ENCODE measurements around the gene ZG16B. TPM values are rescaled to one million over a fixed set of nuclear protein-coding genes. Genes with fewer than 3 reads are reported as not detected.

The ZG16B gene
- total RNA-seq, 1 experiment from 2014 or later = not detected

DNA sequence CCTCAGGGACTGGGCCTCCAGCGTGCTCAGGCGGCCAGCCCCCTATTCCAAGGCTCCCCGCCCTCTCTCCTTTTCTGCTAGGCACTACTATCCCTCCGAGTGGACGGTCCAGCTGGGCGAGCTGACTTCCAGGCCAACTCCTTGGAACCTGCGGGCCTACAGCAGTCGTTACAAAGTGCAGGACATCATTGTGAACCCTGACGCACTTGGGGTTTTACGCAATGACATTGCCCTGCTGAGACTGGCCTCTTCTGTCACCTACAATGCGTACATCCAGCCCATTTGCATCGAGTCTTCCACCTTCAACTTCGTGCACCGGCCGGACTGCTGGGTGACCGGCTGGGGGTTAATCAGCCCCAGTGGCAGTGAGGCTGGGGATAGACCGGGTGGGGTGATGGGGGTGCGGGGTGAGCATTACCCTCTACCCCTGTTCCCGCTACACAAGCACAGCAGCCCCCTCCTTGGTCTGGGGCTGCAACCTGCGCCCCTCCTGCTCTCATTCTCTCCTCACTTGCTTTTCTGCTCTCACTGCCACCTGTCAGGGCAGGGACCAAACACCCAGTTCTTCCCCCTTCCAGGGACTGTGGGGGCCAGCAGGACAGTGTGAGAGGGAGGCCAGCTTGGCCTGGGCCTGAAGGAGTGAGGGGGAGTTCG is 30.8 kb upstream of the ZG16B start:
- in situ Hi-C loops (cut with HindIII; ENCODE audit: low pct_unique_long_range_greater_than_20kb, low sequenced_read_pairs) = no loop called here
- DNase-seq (ENCODE audit: low read depth, low spot score) = no peak

DNA sequence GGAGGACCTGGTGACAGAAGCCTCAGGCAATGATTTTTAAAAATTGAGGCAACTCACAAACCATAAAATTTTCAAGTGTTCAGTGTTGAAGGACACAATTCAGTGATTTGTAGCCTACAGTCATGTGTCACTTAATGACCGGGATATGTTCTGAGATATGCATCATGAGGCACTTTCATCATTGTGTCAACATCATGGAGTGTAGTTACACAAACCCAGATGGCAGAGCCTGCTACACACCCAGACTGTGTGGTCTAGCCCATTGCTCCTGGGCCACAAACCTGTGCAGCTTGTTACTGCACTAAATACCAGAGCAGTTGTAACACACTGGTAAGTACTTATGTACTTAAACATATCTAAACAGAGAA is 30.3 kb upstream of the ZG16B start:
- peak; percentile 60 for DNase-seq (ENCODE audit: low read depth, low spot score)
- in situ Hi-C loops (cut with HindIII; ENCODE audit: low pct_unique_long_range_greater_than_20kb, low sequenced_read_pairs) = no loop called here

DNA sequence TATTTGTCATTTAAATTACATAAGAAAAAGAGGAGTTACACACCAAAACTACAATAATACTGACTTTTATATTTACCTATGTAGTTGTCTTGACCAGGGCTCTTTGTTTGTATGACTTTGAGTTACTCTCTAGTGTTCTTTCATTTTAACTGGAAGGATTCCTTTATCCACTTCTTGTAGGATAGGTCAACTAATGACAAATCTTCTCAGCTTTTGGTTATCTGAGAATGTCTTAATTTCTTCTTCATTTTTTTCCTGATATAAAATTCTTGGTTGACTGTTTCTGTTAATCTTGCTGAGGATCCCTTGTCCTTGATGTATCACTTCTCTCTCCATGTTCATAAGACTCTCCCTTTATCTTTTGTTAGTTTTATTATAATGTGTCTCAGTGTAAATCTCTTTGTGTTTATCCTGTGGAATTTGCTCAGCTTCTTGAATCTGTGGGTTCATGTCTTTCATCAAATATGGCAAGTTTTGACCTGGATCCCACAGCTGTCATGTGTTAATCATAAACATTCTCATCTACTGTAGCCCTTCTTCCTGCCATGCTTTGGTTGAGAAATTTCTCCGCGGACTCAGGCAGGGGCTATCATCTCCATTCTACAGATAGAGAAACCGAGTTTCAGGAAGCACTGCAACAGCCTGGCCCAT is 26.4 kb upstream of the ZG16B start:
- in situ Hi-C loops (cut with HindIII; ENCODE audit: low pct_unique_long_range_greater_than_20kb, low sequenced_read_pairs) = no loop called here
- no peak for DNase-seq (ENCODE audit: low read depth, low spot score)

DNA sequence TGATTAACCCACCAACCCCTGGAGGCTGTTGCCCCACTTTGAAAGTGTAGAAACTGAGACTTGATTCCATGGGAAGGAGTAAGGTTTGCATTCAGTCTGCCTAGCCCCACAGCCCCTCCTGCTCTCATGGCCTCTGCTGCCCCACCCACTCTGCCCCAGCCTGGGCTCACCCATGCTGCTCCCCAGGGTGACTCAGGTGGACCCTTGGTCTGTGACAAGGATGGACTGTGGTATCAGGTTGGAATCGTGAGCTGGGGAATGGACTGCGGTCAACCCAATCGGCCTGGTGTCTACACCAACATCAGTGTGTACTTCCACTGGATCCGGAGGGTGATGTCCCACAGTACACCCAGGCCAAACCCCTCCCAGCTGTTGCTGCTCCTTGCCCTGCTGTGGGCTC is 25.4 kb upstream of the ZG16B start:
- in situ Hi-C loops (cut with HindIII; ENCODE audit: low pct_unique_long_range_greater_than_20kb, low sequenced_read_pairs) = no loop called here

DNA sequence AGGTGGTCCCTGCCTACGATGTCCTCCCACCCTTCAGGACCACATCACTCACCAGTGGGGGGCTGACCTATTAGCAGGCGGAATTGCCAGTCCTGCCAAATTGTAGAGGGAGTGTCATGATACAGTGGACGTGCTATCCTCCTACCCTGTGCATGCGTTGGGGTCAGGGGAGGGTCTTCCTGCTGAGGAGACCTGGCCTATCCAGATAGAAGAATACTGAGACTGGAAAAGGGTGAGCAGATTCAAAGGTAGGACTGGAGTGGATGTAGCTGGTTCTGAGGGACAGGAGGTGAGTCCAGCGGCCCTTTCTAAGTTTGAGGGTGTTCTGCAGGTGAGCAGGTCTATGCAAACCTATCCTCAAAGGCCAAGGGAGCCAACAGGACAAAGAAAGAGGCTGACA is 23.8 kb upstream of the ZG16B start:
- no peak for DNase-seq (ENCODE audit: low read depth, low spot score)
- in situ Hi-C loops (cut with HindIII; ENCODE audit: low pct_unique_long_range_greater_than_20kb, low sequenced_read_pairs) = no loop called here

More for the DNA sequence above, 25.4 kb upstream of the ZG16B start:
- DNase-seq (ENCODE audit: low read depth, low spot score) = no peak

DNA sequence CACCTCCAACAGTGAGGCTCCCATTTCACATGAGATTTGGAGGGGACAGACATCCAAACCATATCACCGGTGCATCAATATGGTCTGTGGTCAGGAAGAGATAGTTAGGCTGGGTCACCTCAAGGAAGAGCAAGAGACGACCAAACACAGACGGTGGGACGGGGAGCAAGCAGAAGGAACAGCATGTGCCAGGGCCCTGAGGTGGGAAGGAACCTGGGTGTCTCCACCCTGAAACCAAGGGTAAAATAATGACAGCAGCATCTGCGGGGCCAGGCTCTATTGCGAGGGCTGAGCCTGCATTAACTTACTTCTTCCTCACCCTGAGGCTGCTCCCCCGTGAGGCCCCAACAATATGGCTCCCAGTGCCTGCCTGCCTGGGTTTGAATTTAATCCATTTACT is 21.9 kb upstream of the ZG16B start:
- in situ Hi-C loops (cut with HindIII; ENCODE audit: low pct_unique_long_range_greater_than_20kb, low sequenced_read_pairs) = no loop called here
- DNase-seq (ENCODE audit: low read depth, low spot score) = no peak

DNA sequence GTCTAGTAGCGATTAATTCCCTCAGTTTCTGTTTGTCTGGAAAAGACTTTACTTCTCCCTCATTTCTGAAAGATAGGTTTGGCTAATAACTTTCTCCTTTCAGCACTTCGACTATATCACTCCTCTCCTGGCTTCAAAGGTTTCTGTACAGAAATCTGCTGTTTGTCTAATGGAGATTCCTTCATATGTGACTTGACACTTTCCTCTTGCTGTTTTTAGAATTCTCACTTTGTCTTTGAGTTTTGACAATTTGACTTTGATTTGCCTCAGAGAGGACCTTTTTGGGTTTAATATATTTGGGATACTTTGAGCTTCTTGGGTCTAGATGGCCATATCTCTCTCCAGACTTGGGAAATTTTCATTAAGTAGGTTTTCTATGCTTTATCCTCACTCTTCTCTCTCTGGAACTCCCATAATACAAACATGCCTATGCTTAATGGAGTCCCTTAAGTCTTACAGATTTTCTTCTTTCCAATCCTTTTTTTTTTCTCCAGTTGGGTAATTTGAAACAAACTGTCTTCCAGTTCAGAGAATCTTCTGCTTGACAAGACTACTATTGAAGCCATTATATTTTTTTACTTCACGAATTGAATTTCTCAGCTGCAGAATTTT is 20.8 kb upstream of the ZG16B start:
- in situ Hi-C loops (cut with HindIII; ENCODE audit: low pct_unique_long_range_greater_than_20kb, low sequenced_read_pairs) = no loop called here
- DNase-seq (ENCODE audit: low read depth, low spot score) = no peak

DNA sequence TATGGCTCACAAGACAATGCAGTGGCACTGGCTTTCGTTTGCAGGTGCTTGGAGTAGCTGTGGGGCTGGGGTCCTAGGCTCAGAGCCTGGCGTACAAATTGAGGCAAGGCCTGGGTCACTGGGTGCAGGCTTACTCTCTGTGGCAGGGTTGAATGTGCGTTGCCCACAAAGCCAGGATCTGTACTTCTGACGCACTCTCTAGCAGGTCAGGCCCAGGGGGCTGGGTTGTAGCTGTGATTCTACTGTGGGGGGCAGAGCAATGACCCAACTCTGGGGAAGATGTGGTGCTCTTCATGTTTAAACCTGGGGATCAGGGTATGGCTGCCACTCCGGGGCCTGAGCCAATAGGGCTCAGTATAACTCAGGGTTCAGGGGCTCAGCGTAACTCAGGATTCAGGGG is 19.5 kb upstream of the ZG16B start:
- in situ Hi-C loops (cut with HindIII; ENCODE audit: low pct_unique_long_range_greater_than_20kb, low sequenced_read_pairs) = no loop called here
- DNase-seq (ENCODE audit: low read depth, low spot score) = no peak

DNA sequence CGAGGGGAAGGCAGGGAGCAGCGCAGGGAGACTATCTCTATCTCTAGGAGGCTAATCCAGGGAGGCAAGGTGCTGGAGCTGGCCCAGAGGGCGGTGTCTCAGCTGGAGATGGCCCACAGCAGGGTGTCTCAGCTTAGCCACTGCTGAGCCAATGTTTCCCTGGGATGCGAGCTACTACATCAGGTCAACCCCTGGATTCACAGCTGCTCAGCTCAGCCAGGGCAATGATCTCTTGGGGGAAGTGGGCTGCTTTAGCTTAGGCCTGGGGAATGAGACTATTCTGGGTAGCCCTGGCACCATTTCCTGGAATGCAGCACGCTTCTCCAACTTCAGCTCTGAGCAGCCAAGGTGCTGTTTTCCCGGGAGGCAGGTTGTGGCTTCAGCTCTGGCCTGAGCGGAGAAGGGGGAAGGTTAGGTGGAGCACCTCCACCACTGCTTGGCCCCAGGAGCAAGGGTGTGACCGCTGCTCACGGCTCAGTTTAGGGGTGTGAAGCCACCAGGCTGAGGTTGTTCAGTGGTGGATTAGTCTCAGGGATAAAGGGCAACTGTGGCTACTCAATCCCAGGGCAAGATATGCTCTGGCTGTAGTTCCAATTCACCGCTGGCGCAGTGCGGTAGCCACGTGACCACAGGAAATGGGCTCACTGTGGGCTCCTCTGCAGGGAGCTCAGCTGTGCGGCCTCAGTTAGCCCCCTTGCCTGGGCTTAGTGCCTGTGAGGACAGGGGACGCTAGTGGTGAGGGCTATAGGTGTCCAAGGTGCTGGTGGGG is 18.2 kb upstream of the ZG16B start:
- in situ Hi-C loops (cut with HindIII; ENCODE audit: low pct_unique_long_range_greater_than_20kb, low sequenced_read_pairs) = no loop called here
- no peak for DNase-seq (ENCODE audit: low read depth, low spot score)

DNA sequence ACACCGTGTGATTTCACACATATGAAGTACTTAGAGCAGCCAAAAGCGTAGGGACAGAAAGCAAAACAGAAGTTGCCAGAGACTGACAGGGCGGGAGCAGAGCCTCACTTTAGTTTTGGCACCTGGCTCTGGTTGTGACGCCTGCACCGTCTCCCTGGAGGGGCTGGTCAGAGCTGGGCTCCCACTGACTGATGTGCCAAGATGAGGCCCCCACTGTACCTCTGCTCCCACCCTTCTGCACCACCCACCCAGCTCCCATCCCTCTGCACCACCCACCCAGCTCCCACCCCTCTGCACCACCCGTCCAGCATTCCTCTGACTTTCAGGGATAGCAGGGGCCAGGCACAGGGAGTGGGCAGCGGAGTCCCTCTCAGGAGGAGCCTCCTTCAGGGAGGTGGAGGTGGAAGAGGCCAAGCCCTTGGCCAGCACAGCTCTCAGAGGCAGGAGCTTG is 16.3 kb upstream of the ZG16B start:
- no peak for DNase-seq (ENCODE audit: low read depth, low spot score)
- in situ Hi-C loops (cut with HindIII; ENCODE audit: low pct_unique_long_range_greater_than_20kb, low sequenced_read_pairs) = no loop called here

DNA sequence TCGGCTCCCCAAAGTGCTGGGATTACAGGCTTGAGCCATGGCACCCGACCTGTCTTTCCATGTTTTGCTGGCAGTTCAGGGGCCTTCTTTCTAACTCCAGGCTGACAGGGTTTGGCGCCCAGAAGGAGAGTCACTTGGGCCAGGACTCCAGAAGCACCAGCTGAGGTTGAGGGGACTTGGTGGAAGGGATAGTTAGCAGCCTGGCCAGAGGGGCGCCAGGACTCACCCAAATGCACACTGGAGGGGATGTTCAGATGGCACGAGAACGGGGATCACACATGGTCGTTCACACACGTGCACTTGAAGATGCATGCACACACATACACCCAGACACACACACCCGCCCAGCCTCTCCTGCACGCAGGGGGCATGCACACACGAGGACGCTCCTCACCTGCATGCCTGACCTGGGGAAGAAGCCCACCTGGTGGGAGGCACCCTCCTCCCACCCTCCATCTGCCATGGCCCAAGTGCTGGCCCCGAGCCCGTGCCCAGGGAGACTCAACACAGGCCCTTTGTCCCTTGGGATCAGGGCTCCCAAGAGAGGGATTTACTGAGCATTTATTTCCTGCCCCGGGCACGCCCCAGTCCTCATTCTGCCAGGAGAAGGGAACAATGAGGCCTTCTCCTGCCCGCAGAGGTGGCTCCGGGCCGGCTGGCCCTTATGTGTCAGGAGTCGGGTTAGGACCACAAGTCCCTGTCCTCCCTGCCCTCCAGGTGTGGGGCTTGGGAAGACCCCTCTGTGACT is 15.4 kb upstream of the ZG16B start:
- in situ Hi-C loops (cut with HindIII; ENCODE audit: low pct_unique_long_range_greater_than_20kb, low sequenced_read_pairs) = no loop called here

DNA sequence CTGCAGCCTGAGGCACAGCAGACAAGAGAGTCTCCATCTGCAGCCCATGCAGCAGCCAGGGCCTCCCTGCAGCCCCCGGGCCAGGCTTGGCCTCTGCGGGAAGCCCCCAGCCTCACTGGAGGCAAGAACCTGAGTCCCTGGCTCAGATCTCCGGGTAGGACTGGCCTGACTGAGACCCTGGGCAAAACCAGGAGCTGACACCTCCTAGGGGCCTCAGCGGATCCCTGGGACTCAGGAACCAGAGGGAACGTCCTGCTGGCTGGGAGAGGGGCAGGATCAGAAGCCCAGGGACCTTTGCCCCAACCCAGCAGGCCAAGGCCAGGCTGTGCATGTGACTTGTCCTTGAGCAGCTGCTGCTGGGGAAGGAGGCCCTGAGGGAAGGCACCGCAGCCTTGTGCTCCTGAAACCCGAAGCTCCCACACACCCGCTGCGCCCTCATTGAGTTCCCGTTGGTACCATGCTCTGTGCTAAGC is 14.8 kb upstream of the ZG16B start:
- no peak for DNase-seq (ENCODE audit: low read depth, low spot score)
- in situ Hi-C loops (cut with HindIII; ENCODE audit: low pct_unique_long_range_greater_than_20kb, low sequenced_read_pairs) = no loop called here

More for the DNA sequence above, 15.4 kb upstream of the ZG16B start:
- peak; percentile 43 for DNase-seq (ENCODE audit: low read depth, low spot score)

DNA sequence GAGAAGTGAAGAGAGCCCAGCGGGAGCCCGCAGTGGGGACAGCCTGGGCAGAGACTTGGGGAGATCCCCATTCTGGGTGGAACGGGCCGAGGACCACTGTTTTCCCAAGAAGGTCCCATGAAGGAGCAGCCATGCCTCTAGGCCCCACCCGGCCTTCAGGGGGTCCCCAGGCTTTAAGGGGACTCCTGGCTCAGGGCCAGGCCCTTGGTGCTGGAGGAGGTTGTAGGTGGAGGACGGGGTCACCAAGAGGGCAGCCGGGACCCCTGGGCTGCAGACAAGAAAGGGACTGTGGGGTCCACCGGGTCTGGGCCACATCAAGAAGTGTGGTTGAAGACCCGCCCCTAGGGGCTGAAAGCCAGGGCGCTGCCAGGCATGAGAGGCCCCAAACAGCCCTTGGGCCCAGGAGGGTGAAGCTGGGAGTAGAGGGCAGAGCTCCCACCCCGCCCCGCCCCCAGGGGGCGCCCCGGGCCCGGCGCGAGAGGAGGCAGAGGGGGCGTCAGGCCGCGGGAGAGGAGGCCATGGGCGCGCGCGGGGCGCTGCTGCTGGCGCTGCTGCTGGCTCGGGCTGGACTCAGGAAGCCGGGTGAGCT is 13.3 kb upstream of the ZG16B start, which contains the start of gene PRSS21:
PRSS21 (plus strand) TSS at position 487 of the 589 bp plus-strand sequence; CDS start at position 519, 32 bp downstream.
- in situ Hi-C loops (cut with HindIII; ENCODE audit: low pct_unique_long_range_greater_than_20kb, low sequenced_read_pairs) = no loop called here
- no peak for DNase-seq (ENCODE audit: low read depth, low spot score)

DNA sequence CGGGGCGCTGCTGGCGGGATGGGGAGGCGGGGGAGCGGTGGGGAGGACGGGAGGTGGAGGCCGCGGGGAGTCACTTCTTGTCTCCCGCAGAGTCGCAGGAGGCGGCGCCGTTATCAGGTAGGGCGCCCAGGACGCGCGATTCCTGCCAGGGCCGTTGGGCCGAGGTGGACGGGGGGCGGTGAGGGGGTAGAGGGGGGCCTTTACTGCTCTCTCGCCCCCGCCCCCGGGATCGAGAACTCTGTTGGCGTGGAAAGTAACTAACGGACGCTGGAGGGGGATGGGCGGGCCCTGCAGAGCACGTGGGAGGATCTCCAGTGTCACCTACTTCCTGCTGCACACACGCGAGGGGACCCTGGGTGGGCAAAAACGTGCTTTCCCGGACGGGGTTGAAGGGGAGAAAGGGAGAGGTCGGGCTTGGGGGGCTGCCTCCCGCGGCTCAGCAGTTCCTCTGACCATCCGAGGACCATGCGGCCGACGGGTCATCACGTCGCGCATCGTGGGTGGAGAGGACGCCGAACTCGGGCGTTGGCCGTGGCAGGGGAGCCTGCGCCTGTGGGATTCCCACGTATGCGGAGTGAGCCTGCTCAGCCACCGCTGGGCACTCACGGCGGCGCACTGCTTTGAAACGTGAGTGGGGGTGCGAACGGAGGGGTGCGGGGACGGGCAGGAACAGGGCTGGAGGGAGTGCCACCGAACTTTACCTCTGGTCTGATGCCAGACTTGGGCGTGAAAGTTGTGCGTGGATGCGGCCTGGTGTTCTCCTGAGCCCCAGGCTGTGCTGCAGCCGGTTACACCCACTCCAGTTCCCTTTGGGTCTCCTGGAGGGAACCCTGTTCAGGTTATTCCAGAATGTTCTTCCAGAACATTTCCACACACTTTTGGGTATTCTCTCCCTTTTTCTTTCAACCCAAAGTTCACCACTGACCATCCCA is 12.5 kb upstream of the ZG16B start:
- in situ Hi-C loops (cut with HindIII; ENCODE audit: low pct_unique_long_range_greater_than_20kb, low sequenced_read_pairs) = no loop called here
- DNase-seq (ENCODE audit: low read depth, low spot score) = no peak

DNA sequence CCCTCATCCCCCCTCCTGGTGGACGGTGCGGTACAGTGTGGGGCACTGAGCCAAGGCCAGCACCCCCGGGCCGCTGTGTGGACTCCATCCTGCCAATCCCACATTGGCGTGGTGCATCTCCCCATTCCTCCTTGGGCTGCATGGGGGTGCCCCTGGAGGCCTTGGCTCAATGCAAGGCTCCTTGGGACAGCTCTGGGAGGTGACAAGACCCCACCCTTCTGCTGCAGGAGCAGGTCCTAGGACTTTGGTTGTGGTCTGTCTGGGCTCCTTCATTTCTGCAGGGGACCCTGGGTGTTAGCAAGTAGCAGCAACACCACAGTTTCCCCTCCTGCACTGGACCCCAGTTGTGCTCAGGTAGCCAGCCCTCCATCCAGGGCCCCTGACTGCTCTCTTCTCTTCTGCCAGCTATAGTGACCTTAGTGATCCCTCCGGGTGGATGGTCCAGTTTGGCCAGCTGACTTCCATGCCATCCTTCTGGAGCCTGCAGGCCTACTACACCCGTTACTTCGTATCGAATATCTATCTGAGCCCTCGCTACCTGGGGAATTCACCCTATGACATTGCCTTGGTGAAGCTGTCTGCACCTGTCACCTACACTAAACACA is 11.7 kb upstream of the ZG16B start:
- DNase-seq (ENCODE audit: low read depth, low spot score) = no peak
- in situ Hi-C loops (cut with HindIII; ENCODE audit: low pct_unique_long_range_greater_than_20kb, low sequenced_read_pairs) = no loop called here
